Stimulated activated CD4-positive, alpha-beta T cell treated with anti-CD3 and anti-CD28 coated beads, Interleukin-1b, Interleukin-23, amount 100 ng/mL, for 4 hours (primary cell): ENCODE data around the gene NLRX1.
A peak's percentile ranks its signal among the peaks of the same experiment; 100 is the strongest.
"Not testable (repeated sequence)": the region's sequence is repeated elsewhere in the genome, so short reads cannot be mapped to it uniquely, and the experiment has no call there.

Source experiments
- DNase-seq, 2 donors: peaks; one replicate each; pipeline ENCODE4 v3.0.0-alpha.2; 2020; ENCODE audit warnings: low read depth in 2 of 2

Gene NLRX1

GRCh38 chr11:119153049-119153818, 15.3 kb upstream of the NLRX1 start:
- DNase-seq = no peak

- no peak for DNase-seq
Measured at GRCh38 chr11:119154178-119154577, 14.3 kb upstream of the NLRX1 start.

- DNase-seq = no peak
Measured at GRCh38 chr11:119155733-119156492, 12.6 kb upstream of the NLRX1 start.

GRCh38 chr11:119156496-119156895, 12.0 kb upstream of the NLRX1 start:
- DNase-seq = no peak

GRCh38 chr11:119157063-119157462, 11.5 kb upstream of the NLRX1 start:
- DNase-seq = no peak

GRCh38 chr11:119158467-119158866, 10.1 kb upstream of the NLRX1 start:
- no peak for DNase-seq

- no peak for DNase-seq
Measured at GRCh38 chr11:119160151-119160550, 8.4 kb upstream of the NLRX1 start.

GRCh38 chr11:119161871-119162270, 6.7 kb upstream of the NLRX1 start:
- no peak for DNase-seq

GRCh38 chr11:119166368-119167076, 2.0 kb upstream of the NLRX1 start:
- no peak for DNase-seq

- DNase-seq = not testable (repeated sequence)
Measured at GRCh38 chr11:119167077-119167458, 1.5 kb upstream of the NLRX1 start.

- DNase-seq = no peak
Measured at GRCh38 chr11:119167933-119168332, 592 bp upstream of the NLRX1 start.

- peak; percentile 7 to 27 for DNase-seq
Measured at GRCh38 chr11:119169282-119169719, 776 bp downstream of the NLRX1 start.

GRCh38 chr11:119172513-119172912, 4.0 kb downstream of the NLRX1 start:
- DNase-seq = no peak

GRCh38 chr11:119173453-119173852, 4.9 kb downstream of the NLRX1 start:
- no peak for DNase-seq

GRCh38 chr11:119175493-119176077, 7.1 kb downstream of the NLRX1 start:
- no peak for DNase-seq

- no peak for DNase-seq
Measured at GRCh38 chr11:119178166-119178680, 9.7 kb downstream of the NLRX1 start.

- DNase-seq = no peak
Measured at GRCh38 chr11:119179342-119179741, 10.8 kb downstream of the NLRX1 start.

GRCh38 chr11:119179983-119180382, 11.5 kb downstream of the NLRX1 start:
- DNase-seq = no peak

- no peak for DNase-seq
Measured at GRCh38 chr11:119180729-119181676, 12.5 kb downstream of the NLRX1 start.

- no peak for DNase-seq
Measured at GRCh38 chr11:119181677-119182412, 13.3 kb downstream of the NLRX1 start.
